IPS-18c (cell line): ENCODE measurements around the gene MIF.
"Not testable (repeated sequence)": the region's sequence is repeated elsewhere in the genome, so short reads cannot be mapped to it uniquely, and the experiment has no call there.

Experiments used
- H3K4me3 ChIP-seq: 2 replicates; pipeline ENCODE4 v1.7.0; 2013; ENCODE audit warnings: low read depth, mild to moderate bottlenecking, low read length, moderate library complexity; ENCODE audit not compliant: insufficient read depth
- H3K9me3 ChIP-seq: one replicate; pipeline ENCODE4 v1.6.1; 2013; ENCODE audit warnings: mild to moderate bottlenecking, low read length, moderate library complexity; ENCODE audit not compliant: control insufficient read depth, insufficient read depth

The MIF gene

DNA sequence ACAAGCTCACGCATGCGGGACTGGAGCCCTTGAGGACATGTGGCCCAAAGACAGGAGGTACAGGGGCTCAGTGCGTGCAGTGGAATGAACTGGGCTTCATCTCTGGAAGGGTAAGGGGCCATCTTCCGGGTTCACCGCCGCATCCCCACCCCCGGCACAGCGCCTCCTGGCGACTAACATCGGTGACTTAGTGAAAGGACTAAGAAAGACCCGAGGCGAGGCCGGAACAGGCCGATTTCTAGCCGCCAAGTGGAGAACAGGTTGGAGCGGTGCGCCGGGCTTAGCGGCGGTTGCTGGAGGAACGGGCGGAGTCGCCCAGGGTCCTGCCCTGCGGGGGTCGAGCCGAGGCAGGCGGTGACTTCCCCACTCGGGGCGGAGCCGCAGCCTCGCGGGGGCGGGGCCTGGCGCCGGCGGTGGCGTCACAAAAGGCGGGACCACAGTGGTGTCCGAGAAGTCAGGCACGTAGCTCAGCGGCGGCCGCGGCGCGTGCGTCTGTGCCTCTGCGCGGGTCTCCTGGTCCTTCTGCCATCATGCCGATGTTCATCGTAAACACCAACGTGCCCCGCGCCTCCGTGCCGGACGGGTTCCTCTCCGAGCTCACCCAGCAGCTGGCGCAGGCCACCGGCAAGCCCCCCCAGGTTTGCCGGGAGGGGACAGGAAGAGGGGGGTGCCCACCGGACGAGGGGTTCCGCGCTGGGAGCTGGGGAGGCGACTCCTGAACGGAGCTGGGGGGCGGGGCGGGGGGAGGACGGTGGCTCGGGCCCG is at the start of gene MIF:
Gene MIF (plus strand): TSS at position 439 of the 765 bp plus-strand sequence. CDS start 92 bp downstream, at position 531.
- Histone ChIP-seq H3K9me3 (peaks cover 3% of the 10 kb centered on the region), H3K4me3 (peak within 1 kb of the TSS; percentile 90)

GRCh38 chr22:23844739-23845202 is 49.4 kb upstream of the MIF start:
- no peaks in the 10 kb centered on the region for H3K9me3 ChIP-seq
- H3K4me3 ChIP-seq, result no peak overlapping the region

GRCh38 chr22:23845265-23846080 is 48.7 kb upstream of the MIF start:
- H3K4me3 ChIP-seq, result no peak overlapping the region

DNA sequence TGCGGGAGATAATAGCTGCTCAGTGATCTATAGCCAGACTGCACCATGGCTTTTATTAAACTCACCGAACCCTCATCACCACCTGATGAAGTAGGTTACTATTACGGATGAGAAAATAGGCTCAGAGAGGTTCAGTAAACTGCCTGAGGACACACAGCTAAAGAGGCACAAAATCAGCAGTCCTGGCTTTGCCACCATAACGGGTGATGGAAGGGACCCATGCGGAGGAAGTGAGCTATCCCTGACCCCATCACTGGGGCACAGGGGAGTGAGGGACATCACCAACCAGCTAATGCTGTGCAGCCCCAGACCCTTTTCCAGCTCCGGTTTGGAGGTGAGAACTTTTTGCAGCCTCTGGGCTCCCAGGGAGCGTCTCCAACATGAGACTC is 48.1 kb upstream of the MIF start:
- Histone ChIP-seq H3K9me3 (peaks cover 3% of the 10 kb centered on the region), H3K4me3 (no peak overlapping the region)

More at GRCh38 chr22:23845265-23846080, 48.7 kb upstream of the MIF start:
- peaks cover 3% of the 10 kb centered on the region for H3K9me3 ChIP-seq

- Histone ChIP-seq H3K9me3 (peaks cover 3% of the 10 kb centered on the region), H3K4me3 (no peak overlapping the region)
These were observed 46.8 kb upstream of the MIF start for GRCh38 chr22:23847310-23847920.

GRCh38 chr22:23847991-23848864 is 46.0 kb upstream of the MIF start:
- Histone ChIP-seq H3K4me3 (no peak overlapping the region), H3K9me3 (peaks cover 3% of the 10 kb centered on the region)

- Histone ChIP-seq H3K4me3 (no peak overlapping the region), H3K9me3 (peaks cover 3% of the 10 kb centered on the region)
These were observed 44.9 kb upstream of the MIF start for GRCh38 chr22:23849009-23850006.

- no peak overlapping the region for H3K4me3 ChIP-seq
- peaks cover 3% of the 10 kb centered on the region for H3K9me3 ChIP-seq
These were observed 44.0 kb upstream of the MIF start for GRCh38 chr22:23850136-23850611.

GRCh38 chr22:23856721-23857605 is 37.2 kb upstream of the MIF start:
- peak overlapping the region; percentile 87 for H3K4me3 ChIP-seq
- H3K9me3 ChIP-seq, result no peaks in the 10 kb centered on the region

DNA sequence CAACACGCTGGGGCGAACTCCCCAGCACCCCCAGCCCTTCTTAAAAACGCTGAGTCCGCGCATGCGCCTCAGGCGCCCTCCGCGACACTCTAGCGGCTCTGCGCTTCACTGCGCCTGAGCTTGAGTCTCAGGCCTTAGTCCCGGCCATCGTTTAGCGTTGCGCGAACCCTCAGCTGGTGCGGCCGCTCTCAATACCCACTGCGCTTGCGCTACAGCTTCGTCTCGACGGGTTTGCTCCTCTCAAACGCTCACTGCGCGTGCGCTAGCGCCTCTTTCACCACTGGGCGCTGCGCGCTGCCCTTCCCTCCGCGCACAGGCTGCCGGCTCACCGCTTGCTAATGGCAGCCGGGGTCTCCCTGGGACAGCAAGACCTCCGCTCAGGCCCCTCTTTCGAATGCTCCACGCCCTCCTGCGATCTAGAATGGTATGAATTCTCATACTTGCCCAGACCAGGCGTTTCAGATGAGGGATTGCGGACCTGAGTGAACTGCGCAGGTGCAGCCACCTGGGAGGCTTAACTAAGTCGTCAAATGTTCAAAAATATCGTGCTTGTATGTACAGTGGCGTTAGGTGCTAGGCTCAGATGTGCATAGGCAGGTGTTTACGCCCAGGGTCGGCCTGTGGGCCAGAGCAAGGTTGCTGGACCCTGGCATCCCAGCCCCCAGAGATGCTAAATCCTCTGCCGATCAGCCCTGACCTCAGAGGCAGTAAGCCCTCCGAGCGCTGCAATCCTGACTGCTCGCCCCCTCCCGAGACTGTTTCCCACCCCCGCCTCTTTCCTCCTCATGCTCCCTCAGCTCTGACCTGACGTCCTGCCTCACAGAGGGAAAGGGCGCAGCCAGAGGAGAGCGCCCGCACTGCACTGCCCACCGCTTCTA is 36.3 kb upstream of the MIF start, which contains the start of gene SLC2A11:
Gene SLC2A11 (plus strand): TSS at position 270 of the 878 bp plus-strand sequence. CDS start 125 bp downstream, at position 395.
- H3K4me3 ChIP-seq, result peak within 1 kb of the TSS; percentile 87
- H3K9me3 ChIP-seq, result no peaks in the 10 kb centered on the region

DNA sequence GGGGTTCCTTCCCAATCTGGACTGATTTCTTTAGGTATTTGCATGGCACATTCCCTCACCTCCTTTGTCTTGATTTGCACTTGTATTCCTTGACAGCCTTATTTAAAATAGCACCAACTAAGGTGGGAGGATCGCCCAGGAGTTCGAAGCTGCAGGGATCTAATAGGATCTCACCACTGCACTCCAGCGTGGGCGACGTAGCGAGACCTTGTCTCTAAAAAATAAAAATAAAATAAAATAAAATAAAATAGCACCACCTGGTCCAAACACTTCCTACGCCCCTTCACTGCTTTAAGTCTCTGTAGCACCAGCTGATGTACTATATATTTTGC is 35.7 kb upstream of the MIF start:
- peak overlapping the region; percentile 78; the same call in 1 of the 2 replicates for H3K4me3 ChIP-seq
- H3K9me3 ChIP-seq, result peaks cover 2% of the 10 kb centered on the region

DNA sequence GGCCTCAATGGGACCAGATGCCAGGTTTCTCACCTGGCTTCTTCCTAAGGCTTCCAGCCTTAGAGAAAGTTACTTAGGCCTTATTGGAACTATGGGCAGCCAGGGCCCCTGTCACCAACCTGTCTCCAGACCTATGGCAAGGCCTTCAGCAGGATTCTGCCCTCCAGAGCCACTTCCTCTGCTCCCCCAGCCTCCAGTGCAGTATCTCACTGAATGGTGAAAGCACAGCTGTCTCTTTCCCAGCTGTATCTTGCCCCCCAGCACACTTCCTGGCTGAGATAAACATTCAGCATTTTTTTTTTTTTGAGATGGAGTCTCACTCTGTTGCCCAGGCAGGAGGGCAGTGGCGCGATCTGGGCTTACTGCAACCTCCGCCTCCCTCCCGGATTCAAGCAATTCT is 35.0 kb upstream of the MIF start:
- no peak overlapping the region for H3K4me3 ChIP-seq
- peaks cover 2% of the 10 kb centered on the region for H3K9me3 ChIP-seq

DNA sequence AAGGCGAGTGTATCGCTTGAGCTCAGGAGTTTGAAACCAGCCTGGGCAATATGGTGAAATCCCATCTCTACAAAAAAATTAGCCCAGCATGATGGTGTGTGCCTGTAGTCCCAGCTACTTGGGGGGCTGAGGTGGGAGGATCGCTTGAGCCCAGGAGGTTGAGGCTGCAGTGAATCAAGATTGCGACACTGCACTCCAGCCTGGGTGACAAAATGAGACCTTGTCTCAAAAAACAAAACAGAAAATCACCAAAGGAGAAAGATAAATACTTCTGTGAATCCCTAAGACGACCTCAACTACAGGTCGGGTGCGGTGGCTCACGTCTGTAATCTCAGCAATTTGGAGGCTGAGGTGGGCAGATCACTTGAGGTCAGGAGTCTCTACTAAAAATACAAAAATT is 34.0 kb upstream of the MIF start:
- H3K4me3 ChIP-seq, result not testable (repeated sequence)

GRCh38 chr22:23862103-23862502 is 32.1 kb upstream of the MIF start:
- H3K4me3 ChIP-seq, result no peak overlapping the region
- H3K9me3 ChIP-seq, result peaks cover 2% of the 10 kb centered on the region

More for the DNA sequence above, 34.0 kb upstream of the MIF start:
- H3K9me3 ChIP-seq, result not testable (repeated sequence)
